Trophoblast cell (in vitro differentiated cells and primary cell): ENCODE data around the gene PCK1.

Experiments used
- DNase-seq, 2 donors: peaks; one replicate each; pipeline ENCODE4 v3.0.0-alpha.2; 2016
- H2AFZ ChIP-seq: 2 replicates; pipeline ENCODE4 v1.6.1; 2013; ENCODE audit warnings: low read length, moderate library complexity, mild to moderate bottlenecking; ENCODE audit not compliant: insufficient read depth, poor library complexity
- H2AK5ac ChIP-seq: 2 replicates; pipeline ENCODE4 v1.6.1; 2013; ENCODE audit warnings: mild to moderate bottlenecking, low read length
- H2BK120ac ChIP-seq: 2 replicates; pipeline ENCODE4 v1.6.1; 2013; ENCODE audit warnings: low read length, mild to moderate bottlenecking, moderate library complexity; ENCODE audit not compliant: insufficient read depth, poor library complexity
- H2BK12ac ChIP-seq: 2 replicates; pipeline ENCODE4 v1.6.1; 2013; ENCODE audit warnings: mild to moderate bottlenecking, low read length, moderate library complexity
- H2BK5ac ChIP-seq: 2 replicates; pipeline ENCODE4 v1.6.1; 2013; ENCODE audit warnings: low read length, low read depth, moderate library complexity, mild to moderate bottlenecking; ENCODE audit not compliant: poor library complexity
- H3K14ac ChIP-seq: 2 replicates; pipeline ENCODE4 v1.6.1; 2013; ENCODE audit warnings: mild to moderate bottlenecking, low read length
- H3K18ac ChIP-seq: 2 replicates; pipeline ENCODE4 v1.6.1; 2013; ENCODE audit warnings: mild to moderate bottlenecking, low read length
- H3K23ac ChIP-seq: 2 replicates; pipeline ENCODE4 v1.6.1; 2013; ENCODE audit warnings: low read length
- H3K27ac ChIP-seq: 2 replicates; pipeline ENCODE4 v1.5.1; 2013; ENCODE audit warnings: low read depth, mild to moderate bottlenecking, inconsistent platforms, low read length, moderate library complexity
- H3K27me3 ChIP-seq: 2 replicates; pipeline ENCODE4 v1.6.1; 2013; ENCODE audit warnings: inconsistent platforms, mild to moderate bottlenecking, low read length, moderate library complexity; ENCODE audit not compliant: insufficient read depth
- H3K36me3 ChIP-seq, 2 experiments: 1 replicate in 1 of 2; 2 replicates in 1 of 2; pipeline ENCODE4 v1.6.1; 2013; ENCODE audit warnings: low read length in 2 of 2, mild to moderate bottlenecking in 2 of 2, moderate library complexity in 1 of 2; ENCODE audit not compliant: insufficient read depth in 2 of 2, control insufficient read depth in 1 of 2
- H3K4ac ChIP-seq: 2 replicates; pipeline ENCODE4 v1.6.1; 2013; ENCODE audit warnings: low read depth, mild to moderate bottlenecking, low read length, moderate library complexity
- H3K4me1 ChIP-seq, 2 experiments: 1 replicate in 1 of 2; 2 replicates in 1 of 2; pipeline ENCODE4 v1.6.1; 2013; ENCODE audit warnings: low read length in 2 of 2, mild to moderate bottlenecking in 2 of 2, moderate library complexity in 1 of 2; ENCODE audit not compliant: insufficient read depth in 2 of 2, control insufficient read depth in 1 of 2
- H3K4me2 ChIP-seq: 2 replicates; pipeline ENCODE4 v1.6.1; 2013; ENCODE audit warnings: inconsistent platforms, mild to moderate bottlenecking, low read length, moderate library complexity
- H3K4me3 ChIP-seq: 2 replicates; pipeline ENCODE4 v1.5.1; 2013; ENCODE audit warnings: mild to moderate bottlenecking, low read depth, low read length, inconsistent platforms
- H3K79me1 ChIP-seq: one replicate; pipeline ENCODE4 v1.6.1; 2013; ENCODE audit warnings: low read length
- H3K79me2 ChIP-seq: 2 replicates; pipeline ENCODE4 v1.6.1; 2013; ENCODE audit warnings: low read length, mild to moderate bottlenecking; ENCODE audit not compliant: control insufficient read depth, insufficient read depth, poor library complexity
- H3K9ac ChIP-seq: 2 replicates; pipeline ENCODE4 v1.6.1; 2013; ENCODE audit warnings: mild to moderate bottlenecking, low read length
- H3K9me3 ChIP-seq: 2 replicates; pipeline ENCODE4 v1.6.1; 2013; ENCODE audit warnings: low read depth, mild to moderate bottlenecking, control low read depth, inconsistent platforms, low read length; ENCODE audit not compliant: insufficient read depth
- H4K12ac ChIP-seq: 2 replicates; pipeline ENCODE4 v1.6.1; 2013; ENCODE audit warnings: low read depth, mild to moderate bottlenecking, low read length, moderate library complexity
- H4K8ac ChIP-seq: 2 replicates; pipeline ENCODE4 v1.6.1; 2013; ENCODE audit warnings: low read depth, mild to moderate bottlenecking, low read length, moderate library complexity
- H4K91ac ChIP-seq: one replicate; pipeline ENCODE4 v1.6.1; 2013; ENCODE audit warnings: low read depth, mild to moderate bottlenecking, low read length, moderate library complexity
- WGBS: extraction: QIAGEN DNeasy Blood & Tissue Kit; methylation state at CpG from one replicate; pipeline ENCODE4 v1.1.7; 2013; ENCODE audit warnings: missing lambda C conversion rate; ENCODE audit not compliant: insufficient read length, insufficient coverage; ENCODE audit errors: extremely low coverage; 5-methylcytosine and 5-hydroxymethylcytosine counted together

Gene PCK1

GRCh38 chr20:57514273-57514751, 46.6 kb upstream of the PCK1 start:
- H2BK12ac ChIP-seq, result no peak overlapping the region
- H3K9me3 ChIP-seq, result no peaks in the 10 kb centered on the region
- no peaks in the 10 kb centered on the region for H3K79me2 ChIP-seq
- no peak overlapping the region for H3K4me2 ChIP-seq
- no peak overlapping the region for H3K4ac ChIP-seq
- no peak overlapping the region for H4K12ac ChIP-seq
- H2AK5ac ChIP-seq, result no peak overlapping the region
- no peak overlapping the region for H3K27ac ChIP-seq
- H3K14ac ChIP-seq, result no peak overlapping the region
- no peak overlapping the region for H3K18ac ChIP-seq
- H3K4me1 ChIP-seq, result no peaks in the 10 kb centered on the region
- no peak overlapping the region for H2AFZ ChIP-seq
- H2BK120ac ChIP-seq, result no peak overlapping the region
- no peak overlapping the region for H3K4me3 ChIP-seq
- no peak overlapping the region for H4K8ac ChIP-seq
- WGBS, result no CpG with 5 or more reads among the region's 17 CpGs
- no peaks in the 10 kb centered on the region for H3K79me1 ChIP-seq
- no peaks in the 10 kb centered on the region for H3K36me3 ChIP-seq
- no peaks in the 10 kb centered on the region for H3K27me3 ChIP-seq
- no peak overlapping the region for H3K9ac ChIP-seq
- H2BK5ac ChIP-seq, result no peak overlapping the region
- H4K91ac ChIP-seq, result no peak overlapping the region
- H3K23ac ChIP-seq, result no peak overlapping the region
- DNase-seq, result peak; percentile 70 to 89

GRCh38 chr20:57517904-57518303, 43.0 kb upstream of the PCK1 start:
- Histone ChIP-seq H3K14ac (no peak overlapping the region), H3K79me2 (no peaks in the 10 kb centered on the region), H2BK5ac (no peak overlapping the region), H2AK5ac (no peak overlapping the region), H4K8ac (no peak overlapping the region), H3K4me1 (no peaks in the 10 kb centered on the region), H2BK120ac (no peak overlapping the region), H3K27ac (no peak overlapping the region), H2AFZ (no peak overlapping the region), H3K79me1 (no peaks in the 10 kb centered on the region), H3K4ac (no peak overlapping the region), H3K27me3 (no peaks in the 10 kb centered on the region), H3K18ac (no peak overlapping the region), H3K36me3 (no peaks in the 10 kb centered on the region), H3K9ac (no peak overlapping the region), H2BK12ac (no peak overlapping the region), H3K4me2 (no peak overlapping the region), H3K23ac (no peak overlapping the region), H4K12ac (no peak overlapping the region), H4K91ac (no peak overlapping the region), H3K9me3 (no peaks in the 10 kb centered on the region), H3K4me3 (no peak overlapping the region)
- no peak for DNase-seq
- no CpG with 5 or more reads among the region's 5 CpGs for WGBS

- no peak overlapping the region for H2AK5ac ChIP-seq
- no peak overlapping the region for H2BK12ac ChIP-seq
- no peak overlapping the region for H3K9ac ChIP-seq
- no peak overlapping the region for H4K8ac ChIP-seq
- no peak overlapping the region for H3K4ac ChIP-seq
- DNase-seq, result no peak
- H3K9me3 ChIP-seq, result no peaks in the 10 kb centered on the region
- no peak overlapping the region for H2BK5ac ChIP-seq
- H3K79me1 ChIP-seq, result no peaks in the 10 kb centered on the region
- H3K4me2 ChIP-seq, result no peak overlapping the region
- no peaks in the 10 kb centered on the region for H3K36me3 ChIP-seq
- no peak overlapping the region for H2BK120ac ChIP-seq
- H3K4me1 ChIP-seq, result no peaks in the 10 kb centered on the region
- no CpG with 5 or more reads among the region's 5 CpGs for WGBS
- no peak overlapping the region for H2AFZ ChIP-seq
- H3K18ac ChIP-seq, result no peak overlapping the region
- no peaks in the 10 kb centered on the region for H3K79me2 ChIP-seq
- H4K12ac ChIP-seq, result no peak overlapping the region
- no peaks in the 10 kb centered on the region for H3K27me3 ChIP-seq
- H4K91ac ChIP-seq, result no peak overlapping the region
- H3K4me3 ChIP-seq, result no peak overlapping the region
- no peak overlapping the region for H3K27ac ChIP-seq
- H3K23ac ChIP-seq, result no peak overlapping the region
- no peak overlapping the region for H3K14ac ChIP-seq
Measured at GRCh38 chr20:57522380-57523140, 38.4 kb upstream of the PCK1 start.

- H3K23ac ChIP-seq, result no peak overlapping the region
- no peaks in the 10 kb centered on the region for H3K27me3 ChIP-seq
- WGBS, result no CpG with 5 or more reads among the region's 11 CpGs
- no peak overlapping the region for H2AFZ ChIP-seq
- no peak overlapping the region for H4K91ac ChIP-seq
- no peak overlapping the region for H3K4me2 ChIP-seq
- H3K4me1 ChIP-seq, result no peaks in the 10 kb centered on the region
- H3K14ac ChIP-seq, result no peak overlapping the region
- H2BK12ac ChIP-seq, result no peak overlapping the region
- H3K79me1 ChIP-seq, result no peaks in the 10 kb centered on the region
- no peaks in the 10 kb centered on the region for H3K79me2 ChIP-seq
- DNase-seq, result no peak
- H2AK5ac ChIP-seq, result no peak overlapping the region
- H4K12ac ChIP-seq, result no peak overlapping the region
- no peak overlapping the region for H3K27ac ChIP-seq
- no peak overlapping the region for H3K4me3 ChIP-seq
- no peaks in the 10 kb centered on the region for H3K9me3 ChIP-seq
- H2BK120ac ChIP-seq, result no peak overlapping the region
- no peak overlapping the region for H3K9ac ChIP-seq
- no peaks in the 10 kb centered on the region for H3K36me3 ChIP-seq
- no peak overlapping the region for H2BK5ac ChIP-seq
- no peak overlapping the region for H4K8ac ChIP-seq
- no peak overlapping the region for H3K18ac ChIP-seq
- no peak overlapping the region for H3K4ac ChIP-seq
Measured at GRCh38 chr20:57523782-57524181, 37.1 kb upstream of the PCK1 start.
